Measurements from ENCODE around the gene DMXL2.

DMXL2 gene

GRCh38 chr15:51588966-51589365 is 33.6 kb downstream of the DMXL2 start:
- no peak for ATAC-seq
- TF ChIP-seq ZNF70 (CRISPR knock-in tag; IDR thresholded peaks at IDR 0.05) (no peak), GLIS3 (CRISPR knock-in tag; IDR thresholded peaks at IDR 0.05) (no peak), TSHZ2 (CRISPR knock-in tag; IDR thresholded peaks at IDR 0.05) (no peak), PPARA (CRISPR knock-in tag; IDR thresholded peaks at IDR 0.05; ENCODE audit: borderline replicate concordance) (no peak)

GRCh38 chr15:51585986-51586385 is 36.6 kb downstream of the DMXL2 start:
- TF ChIP-seq TOX (CRISPR knock-in tag; IDR thresholded peaks at IDR 0.05; ENCODE audit: borderline replicate concordance): no peak
- TF ChIP-seq ISL1 (CRISPR knock-in tag; IDR thresholded peaks at IDR 0.05): no peak
- TF ChIP-seq TCF4 (CRISPR knock-in tag; IDR thresholded peaks at IDR 0.05; ENCODE audit: borderline replicate concordance): no peak
- TF ChIP-seq TSHZ2 (CRISPR knock-in tag; IDR thresholded peaks at IDR 0.05): no peak
- TF ChIP-seq CSDC2 (CRISPR knock-in tag; IDR thresholded peaks at IDR 0.05): no peak
- TF ChIP-seq ZNF70 (CRISPR knock-in tag; IDR thresholded peaks at IDR 0.05): no peak
- TF ChIP-seq ZC3H10 (CRISPR knock-in tag; IDR thresholded peaks at IDR 0.05): no peak
- TF ChIP-seq ESRRG (CRISPR knock-in tag; IDR thresholded peaks at IDR 0.05): no peak
- no peak for ATAC-seq

GRCh38 chr15:51580982-51581381 is 41.6 kb downstream of the DMXL2 start:
- no peak for ATAC-seq
- TF ChIP-seq ZC3H10 (CRISPR knock-in tag; IDR thresholded peaks at IDR 0.05) (no peak), ISL1 (CRISPR knock-in tag; IDR thresholded peaks at IDR 0.05) (no peak), BACH2 (CRISPR knock-in tag; IDR thresholded peaks at IDR 0.05; ENCODE audit: borderline replicate concordance) (no peak), GLIS3 (CRISPR knock-in tag; IDR thresholded peaks at IDR 0.05) (no peak), OSR1 (CRISPR knock-in tag; IDR thresholded peaks at IDR 0.05) (no peak), TOX (CRISPR knock-in tag; IDR thresholded peaks at IDR 0.05; ENCODE audit: borderline replicate concordance) (no peak), ESRRG (CRISPR knock-in tag; IDR thresholded peaks at IDR 0.05) (no peak), ARNTL (CRISPR knock-in tag; IDR thresholded peaks at IDR 0.05; ENCODE audit: borderline replicate concordance, low read depth) (no peak)

GRCh38 chr15:51580385-51580784 is 42.2 kb downstream of the DMXL2 start:
- ATAC-seq: no peak
- TF ChIP-seq BACH2 (CRISPR knock-in tag; IDR thresholded peaks at IDR 0.05; ENCODE audit: borderline replicate concordance): no peak
- no peak for TF ChIP-seq ESRRG (CRISPR knock-in tag; IDR thresholded peaks at IDR 0.05)

- no peak for TF ChIP-seq BACH2 (CRISPR knock-in tag; IDR thresholded peaks at IDR 0.05; ENCODE audit: borderline replicate concordance)
- TF ChIP-seq TCF4 (CRISPR knock-in tag; IDR thresholded peaks at IDR 0.05; ENCODE audit: borderline replicate concordance): no peak
- TF ChIP-seq ISL1 (CRISPR knock-in tag; IDR thresholded peaks at IDR 0.05): no peak
- ATAC-seq: no peak
Observed at GRCh38 chr15:51579012-51579411, 43.6 kb downstream of the DMXL2 start.

GRCh38 chr15:51577636-51578304 is 44.8 kb downstream of the DMXL2 start:
- no peak for ATAC-seq
- TF ChIP-seq CSRNP3 (CRISPR knock-in tag; IDR thresholded peaks at IDR 0.05) (no peak), TSHZ2 (CRISPR knock-in tag; IDR thresholded peaks at IDR 0.05) (no peak), ZFP3 (CRISPR knock-in tag; IDR thresholded peaks at IDR 0.05) (no peak), POU6F1 (CRISPR knock-in tag; IDR thresholded peaks at IDR 0.05; ENCODE audit: borderline replicate concordance, low read depth) (no peak), SNAI2 (CRISPR knock-in tag; IDR thresholded peaks at IDR 0.05) (no peak), BACH2 (CRISPR knock-in tag; IDR thresholded peaks at IDR 0.05; ENCODE audit: borderline replicate concordance) (no peak), ZNF565 (CRISPR knock-in tag; conservative IDR thresholded peaks at IDR 0.05; ENCODE audit: low read depth) (no peak)

All from SK-N-SH treated with all-trans-retinoic acid at 6 μM for 48 hours (cell line).